ENCODE results near the gene SBF1. TPM values are rescaled to one million over a fixed set of nuclear protein-coding genes. Genes with fewer than 3 reads are reported as not detected.
"Not testable (repeated sequence)": the region's sequence is repeated elsewhere in the genome, so short reads cannot be mapped to it uniquely, and the experiment has no call there.

The SBF1 gene
- total RNA-seq, 1 experiment from 2014 or later = 84.8 TPM

DNA sequence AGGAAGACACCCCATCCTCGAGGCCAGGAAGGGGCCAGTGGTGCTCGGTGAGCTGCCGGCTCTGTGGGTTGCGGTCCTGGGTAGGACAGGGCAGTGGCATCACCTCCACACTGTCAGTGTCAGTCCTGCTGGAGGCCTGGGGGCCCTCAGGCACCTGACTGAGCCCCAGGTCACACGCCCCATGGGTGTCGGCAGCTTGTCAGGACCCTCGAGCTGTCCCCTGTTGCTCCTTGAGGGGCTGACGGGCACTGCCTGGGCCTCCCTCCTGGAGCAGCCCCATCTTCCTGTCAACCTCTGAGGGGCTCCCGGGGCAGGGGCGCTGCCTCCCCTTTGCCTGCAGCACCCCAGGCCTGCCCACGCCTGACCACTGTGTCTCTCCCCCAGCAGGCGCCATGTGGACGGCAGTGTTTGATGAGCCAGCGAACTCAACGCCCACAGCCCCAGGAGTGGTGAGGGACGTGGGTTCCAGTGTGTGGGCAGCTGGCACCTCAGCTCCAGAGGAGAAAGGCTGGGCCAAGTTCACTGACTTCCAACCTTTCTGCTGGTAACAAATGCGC is 35.4 kb downstream of the SBF1 start:
- in situ Hi-C loops (cut with HindIII; ENCODE audit: low pct_unique_long_range_greater_than_20kb, low sequenced_read_pairs) = no loop called here
- no peak for DNase-seq (ENCODE audit: low read depth)

DNA sequence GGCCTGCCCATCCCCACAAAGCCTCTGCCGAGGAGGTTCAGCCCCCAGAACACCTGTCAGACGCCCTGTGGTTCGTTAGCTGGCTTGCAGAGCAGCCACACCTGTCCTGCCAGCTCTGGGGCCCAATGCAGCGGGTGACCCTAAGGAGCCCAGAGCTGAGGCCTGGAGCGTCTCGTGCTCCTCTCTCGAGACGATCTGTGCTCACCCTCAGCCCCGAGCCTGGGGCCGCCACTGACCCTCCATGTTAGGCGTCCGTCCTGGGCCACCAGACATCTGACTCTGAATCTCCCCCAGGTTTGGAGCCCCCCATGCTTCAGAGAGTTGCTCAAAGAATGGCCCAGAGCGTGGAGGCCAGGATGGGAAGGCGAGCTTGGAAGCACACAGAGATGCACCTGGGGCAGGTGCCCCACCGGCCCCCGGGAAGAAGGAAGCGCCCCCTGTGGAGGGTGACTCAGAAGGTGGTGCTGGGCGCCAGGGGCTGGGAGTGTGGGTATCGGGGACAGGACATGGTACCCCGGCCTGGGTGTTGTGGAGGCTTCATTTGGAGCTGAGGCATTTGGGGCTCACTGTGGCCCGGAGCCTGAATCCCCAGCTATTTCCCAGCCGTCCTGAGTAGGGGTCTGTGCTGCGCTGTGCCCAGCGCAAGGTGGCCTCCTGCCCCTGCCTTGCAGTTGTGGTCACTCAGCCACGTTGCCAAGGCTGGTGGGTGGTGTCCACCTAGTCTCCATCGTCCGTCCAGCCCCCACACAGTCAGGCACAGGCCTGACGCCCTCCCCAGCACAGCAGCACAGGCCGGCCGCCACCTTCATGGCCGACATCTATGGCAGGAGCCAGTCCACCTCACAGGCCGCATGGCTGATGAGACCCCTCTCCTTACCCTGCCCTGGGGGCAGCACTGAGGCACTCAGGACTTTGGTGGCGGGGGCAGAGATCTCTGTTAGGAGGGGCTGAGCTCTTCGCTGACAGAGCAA is 36.2 kb downstream of the SBF1 start:
- in situ Hi-C loops (cut with HindIII; ENCODE audit: low pct_unique_long_range_greater_than_20kb, low sequenced_read_pairs) = no loop called here

GRCh38 chr22:50437511-50438304 is 37.1 kb downstream of the SBF1 start:
- DNase-seq (ENCODE audit: low read depth) = no peak
- in situ Hi-C loops (cut with HindIII; ENCODE audit: low pct_unique_long_range_greater_than_20kb, low sequenced_read_pairs) = no loop called here

More for the DNA sequence above, 36.2 kb downstream of the SBF1 start:
- no peak for DNase-seq (ENCODE audit: low read depth)

DNA sequence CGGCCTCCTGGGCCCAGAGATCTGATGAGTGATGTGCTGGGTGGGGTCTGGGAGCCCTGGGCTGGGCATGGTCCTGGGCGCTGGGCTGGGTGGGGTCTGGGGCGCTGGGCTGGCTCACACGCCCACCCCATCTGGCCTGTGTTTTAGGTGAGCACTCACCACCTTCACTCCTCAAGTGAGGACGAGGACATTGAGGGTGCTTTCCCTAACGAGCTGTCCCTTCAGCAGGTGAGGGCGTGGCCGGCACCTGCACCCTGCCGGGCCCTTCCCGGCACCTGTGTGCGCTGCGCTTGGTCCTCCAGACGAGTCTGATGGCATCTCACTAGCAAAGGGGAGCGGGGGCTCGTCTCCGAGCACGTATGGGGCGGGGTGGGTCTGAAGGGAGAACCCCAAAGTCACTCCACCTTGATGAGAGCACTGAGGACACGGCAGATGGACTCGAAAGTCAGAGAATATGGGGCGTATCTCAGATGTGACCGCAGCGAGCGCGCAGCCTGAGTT is 37.9 kb downstream of the SBF1 start:
- in situ Hi-C loops (cut with HindIII; ENCODE audit: low pct_unique_long_range_greater_than_20kb, low sequenced_read_pairs) = no loop called here
- no peak for DNase-seq (ENCODE audit: low read depth)

GRCh38 chr22:50436015-50436830 is 38.6 kb downstream of the SBF1 start:
- in situ Hi-C loops (cut with HindIII; ENCODE audit: low pct_unique_long_range_greater_than_20kb, low sequenced_read_pairs) = no loop called here
- no peak for DNase-seq (ENCODE audit: low read depth)

GRCh38 chr22:50435291-50436014 is 39.4 kb downstream of the SBF1 start:
- in situ Hi-C loops (cut with HindIII; ENCODE audit: low pct_unique_long_range_greater_than_20kb, low sequenced_read_pairs) = no loop called here
- DNase-seq (ENCODE audit: low read depth) = no peak

- in situ Hi-C loops (cut with HindIII; ENCODE audit: low pct_unique_long_range_greater_than_20kb, low sequenced_read_pairs) = no loop called here
- no peak for DNase-seq (ENCODE audit: low read depth)
These were observed 40.0 kb downstream of the SBF1 start for GRCh38 chr22:50434849-50435248.

DNA sequence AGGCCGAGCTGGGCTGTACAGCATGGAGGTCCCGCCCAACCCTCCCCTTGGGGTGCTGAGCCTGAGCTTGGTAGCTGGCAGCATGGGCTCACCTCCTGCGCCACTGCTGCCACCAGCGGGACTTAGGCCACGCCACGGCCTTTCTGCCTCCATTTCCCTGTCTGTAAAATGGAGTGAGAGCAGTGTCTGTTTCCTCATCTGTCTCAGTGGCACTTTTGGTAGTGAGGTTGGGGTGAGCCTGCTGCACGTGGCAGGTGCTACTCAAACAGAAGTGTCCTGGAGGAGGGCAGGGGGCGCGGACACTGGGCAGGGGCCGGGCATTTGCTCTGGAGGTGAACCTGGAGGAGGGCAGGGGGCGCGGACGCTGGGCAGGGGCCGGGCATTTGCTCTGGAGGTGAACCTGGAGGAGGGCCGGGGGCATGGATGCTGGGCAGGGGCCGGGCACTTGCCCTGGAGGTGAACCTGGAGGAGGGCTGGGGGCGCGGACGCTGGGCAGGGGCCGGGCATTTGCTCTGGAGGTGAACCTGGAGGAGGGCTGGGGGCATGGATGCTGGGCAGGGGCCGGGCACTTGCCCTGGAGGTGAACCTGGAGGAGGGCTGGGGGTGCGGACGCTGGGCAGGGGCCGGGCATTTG is 41.8 kb downstream of the SBF1 start:
- in situ Hi-C loops (cut with HindIII; ENCODE audit: low pct_unique_long_range_greater_than_20kb, low sequenced_read_pairs); DNase-seq (ENCODE audit: low read depth): not testable (repeated sequence)

- in situ Hi-C loops (cut with HindIII; ENCODE audit: low pct_unique_long_range_greater_than_20kb, low sequenced_read_pairs) = no loop called here
- DNase-seq (ENCODE audit: low read depth) = no peak
These were observed 42.5 kb downstream of the SBF1 start for GRCh38 chr22:50432131-50432876.

DNA sequence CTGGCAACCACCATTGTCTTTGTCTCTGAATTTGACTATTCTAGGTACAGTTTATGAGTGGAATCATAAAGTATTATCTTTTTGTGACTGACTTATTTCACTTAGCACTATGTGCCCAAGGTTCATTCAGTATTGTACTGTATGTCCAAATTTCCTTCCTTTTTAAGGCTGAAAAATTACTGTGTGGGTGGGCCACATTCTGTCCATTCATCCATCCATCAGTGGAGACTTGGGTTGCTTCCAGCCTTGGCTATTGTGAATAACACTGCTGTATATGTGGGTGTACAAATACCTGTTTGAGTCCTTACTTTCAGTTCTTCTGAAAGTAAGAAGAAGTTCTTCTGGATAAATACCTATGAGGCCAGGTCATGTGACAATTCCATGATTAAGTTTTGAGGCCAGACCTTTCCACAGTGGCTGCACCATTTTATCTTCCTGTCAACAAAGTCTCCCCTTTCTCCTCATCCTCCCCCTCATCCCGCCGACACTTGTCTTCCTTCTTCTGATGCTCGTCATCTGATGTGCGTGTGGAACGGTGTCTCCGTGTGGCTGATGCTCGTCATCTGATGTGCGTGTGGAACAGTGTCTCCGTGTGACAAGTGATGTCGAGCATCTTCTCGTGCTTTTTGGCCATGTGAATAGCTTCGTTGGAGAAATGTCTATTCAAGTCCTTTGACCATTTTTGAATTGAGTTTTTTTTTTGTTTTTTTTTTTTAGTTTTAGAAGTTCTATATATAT is 49.5 kb downstream of the SBF1 start:
- no peak for DNase-seq (ENCODE audit: low read depth)
- in situ Hi-C loops (cut with HindIII; ENCODE audit: low pct_unique_long_range_greater_than_20kb, low sequenced_read_pairs) = no loop called here

- in situ Hi-C loops (cut with HindIII; ENCODE audit: low pct_unique_long_range_greater_than_20kb, low sequenced_read_pairs) = no loop called here
- no peak for DNase-seq (ENCODE audit: low read depth)
These were observed 50.9 kb downstream of the SBF1 start for GRCh38 chr22:50423956-50424355.

DNA sequence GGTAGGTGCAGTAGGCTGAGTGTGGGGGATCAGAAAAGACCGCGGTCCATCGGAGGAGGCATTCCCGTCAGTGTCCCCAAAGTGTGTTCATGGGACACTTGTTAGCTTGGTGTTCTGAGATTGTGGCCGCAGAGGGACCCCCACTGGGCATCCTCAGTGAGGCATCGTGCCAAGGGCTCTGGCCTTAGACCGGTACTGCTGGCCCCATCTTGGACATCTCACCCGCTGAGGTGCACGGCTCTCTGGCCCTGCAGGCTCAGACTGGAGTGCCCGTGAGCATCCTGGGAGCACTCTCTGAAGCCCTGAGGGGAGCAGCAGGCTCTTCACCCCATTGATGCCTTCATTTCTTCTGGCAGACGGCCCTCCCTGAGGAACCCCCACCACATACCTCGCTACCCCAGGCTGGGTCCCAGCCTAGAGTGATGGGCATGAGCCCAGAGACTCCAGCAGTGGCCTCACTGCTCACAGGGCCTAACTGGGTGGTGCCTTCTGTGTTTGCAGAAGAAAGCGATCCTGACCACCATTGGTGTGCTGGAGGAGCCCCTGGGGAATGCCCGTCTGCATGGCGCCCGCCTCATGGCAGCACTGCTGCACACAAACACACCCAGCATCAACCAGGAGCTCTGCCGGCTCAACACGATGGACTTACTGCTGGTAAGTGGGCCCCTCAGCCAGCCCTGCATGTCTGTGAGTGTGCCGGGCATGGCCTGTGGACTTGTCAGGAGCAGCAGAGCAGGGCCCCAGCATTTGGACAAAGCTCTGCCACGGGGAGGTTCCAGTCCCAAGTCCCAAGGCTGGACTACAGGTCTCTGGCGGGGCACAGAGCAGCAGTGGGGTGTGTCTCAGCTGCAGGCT is 51.6 kb downstream of the SBF1 start:
- in situ Hi-C loops (cut with HindIII; ENCODE audit: low pct_unique_long_range_greater_than_20kb, low sequenced_read_pairs) = no loop called here

GRCh38 chr22:50422046-50422445 is 52.8 kb downstream of the SBF1 start:
- in situ Hi-C loops (cut with HindIII; ENCODE audit: low pct_unique_long_range_greater_than_20kb, low sequenced_read_pairs) = no loop called here
- no peak for DNase-seq (ENCODE audit: low read depth)

More for the DNA sequence above, 51.6 kb downstream of the SBF1 start:
- DNase-seq (ENCODE audit: low read depth) = no peak

DNA sequence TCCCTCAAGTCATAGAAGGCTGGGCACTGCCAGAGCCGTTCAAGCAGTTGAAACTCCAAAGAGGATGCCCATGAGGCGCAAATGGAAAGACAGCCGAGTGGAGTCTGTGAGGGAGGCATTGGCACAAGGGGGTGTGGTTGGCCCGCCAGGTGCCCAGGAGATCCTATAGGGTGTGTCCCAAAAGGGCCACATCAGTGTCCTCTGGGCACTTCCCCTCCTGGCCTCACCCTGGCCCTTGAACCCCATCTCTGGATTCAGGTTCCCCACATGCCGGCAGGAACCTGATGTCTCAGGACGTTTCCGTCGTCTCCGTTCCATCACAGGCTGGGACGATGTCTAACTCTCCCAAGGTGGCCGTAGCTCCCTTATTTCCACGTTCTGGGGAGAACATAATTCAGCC is 54.3 kb downstream of the SBF1 start:
- in situ Hi-C loops (cut with HindIII; ENCODE audit: low pct_unique_long_range_greater_than_20kb, low sequenced_read_pairs) = no loop called here
- DNase-seq (ENCODE audit: low read depth) = no peak

DNA sequence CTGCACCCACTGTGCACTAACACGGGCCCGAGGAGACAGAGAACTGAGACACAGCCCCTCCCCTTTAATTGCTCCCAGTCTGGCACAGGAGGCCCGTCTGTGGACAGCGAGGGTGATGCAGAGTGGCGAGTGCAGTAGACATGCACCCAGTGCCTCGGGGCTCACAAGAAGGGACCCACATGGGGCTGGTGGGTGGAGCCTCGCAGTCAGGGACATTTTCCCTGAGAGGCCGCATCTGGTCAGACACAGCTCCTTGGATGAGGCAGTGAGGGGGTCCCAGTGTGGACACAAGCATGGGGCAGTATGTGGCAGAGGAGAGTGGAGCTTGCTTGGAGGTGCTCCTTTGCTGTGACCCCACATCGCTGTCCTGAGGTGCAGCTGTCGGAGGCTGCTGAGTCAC is 54.8 kb downstream of the SBF1 start:
- in situ Hi-C loops (cut with HindIII; ENCODE audit: low pct_unique_long_range_greater_than_20kb, low sequenced_read_pairs) = no loop called here
- no peak for DNase-seq (ENCODE audit: low read depth)

Measured in Caki2 (cell line).